GM21423 (cell line): ENCODE data around the gene POU3F2.

Experiments
- ATAC-seq: cut with Tn5 transposase; IDR thresholded peaks from one replicate; pipeline ENCODE4 v1.9.1; 2021; ENCODE audit warnings: mild to moderate bottlenecking, moderate library complexity; ENCODE audit not compliant: unreplicated experiment

Gene POU3F2

DNA sequence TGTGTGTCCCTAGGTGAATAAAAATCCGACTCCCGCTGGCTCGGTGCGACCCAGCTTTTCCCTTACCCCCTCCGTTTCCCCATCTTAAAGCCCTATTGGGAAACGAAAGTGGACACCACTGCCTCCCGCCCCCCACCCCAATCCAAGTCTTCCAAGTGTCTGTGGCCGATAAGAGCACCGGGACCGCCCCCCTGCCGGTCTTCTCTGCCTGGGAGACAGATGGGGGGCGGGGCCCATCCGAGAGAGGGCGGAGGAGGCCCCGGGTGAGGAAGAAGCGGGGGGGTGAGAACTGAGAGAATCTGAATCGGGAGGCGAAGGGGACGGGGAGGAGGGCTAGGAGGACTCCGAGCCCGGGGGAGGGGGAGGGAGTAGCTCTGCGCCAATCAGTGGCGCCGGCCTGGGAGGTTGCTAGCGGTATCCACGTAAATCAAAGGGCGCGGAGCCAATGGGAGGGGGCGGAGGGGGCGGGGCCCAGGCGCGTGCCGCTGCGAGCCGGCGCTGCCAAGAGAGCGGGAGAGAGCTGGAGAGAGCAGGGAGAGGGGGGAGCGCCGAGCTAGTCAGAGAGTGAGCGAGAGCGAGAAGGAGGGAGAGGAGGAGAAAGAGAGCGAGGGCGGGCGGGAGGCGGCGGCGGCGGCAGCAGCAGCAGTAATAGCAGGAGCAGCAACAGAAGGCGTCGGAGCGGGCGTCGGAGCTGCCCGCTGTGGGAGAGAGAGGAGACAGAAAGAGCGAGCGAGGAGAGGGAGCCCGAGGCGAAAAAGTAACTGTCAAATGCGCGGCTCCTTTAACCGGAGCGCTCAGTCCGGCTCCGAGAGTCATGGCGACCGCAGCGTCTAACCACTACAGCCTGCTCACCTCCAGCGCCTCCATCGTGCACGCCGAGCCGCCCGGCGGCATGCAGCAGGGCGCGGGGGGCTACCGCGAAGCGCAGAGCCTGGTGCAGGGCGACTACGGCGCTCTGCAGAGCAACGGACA is at the start of gene POU3F2:
Gene POU3F2 (plus strand): TSS at position 515 of the 972 bp plus-strand sequence. CDS start 300 bp downstream, at position 815.
- ATAC-seq = peak; percentile 69

DNA sequence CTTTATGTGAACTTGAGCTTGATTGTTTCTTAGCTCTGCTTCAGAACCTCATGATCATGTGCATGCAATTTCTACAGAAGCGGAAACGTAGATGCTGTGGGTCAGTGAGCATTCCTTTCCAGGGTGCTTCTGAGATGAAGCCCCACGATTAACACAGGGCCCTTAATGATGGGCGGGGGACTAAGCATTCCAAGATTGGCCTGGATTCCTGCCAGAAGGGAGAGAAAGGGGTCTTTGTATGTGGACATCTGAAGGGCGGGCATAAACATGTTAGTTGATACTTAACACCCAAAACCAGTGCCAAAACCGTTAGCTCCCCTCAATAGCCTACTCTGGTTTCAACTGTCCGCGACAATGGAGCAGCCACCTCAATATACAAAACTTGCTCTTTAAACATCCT is 46.9 kb upstream of the POU3F2 start:
- ATAC-seq = no peak

GRCh38 chr6:98787961-98788360 is 46.4 kb upstream of the POU3F2 start:
- no peak for ATAC-seq

DNA sequence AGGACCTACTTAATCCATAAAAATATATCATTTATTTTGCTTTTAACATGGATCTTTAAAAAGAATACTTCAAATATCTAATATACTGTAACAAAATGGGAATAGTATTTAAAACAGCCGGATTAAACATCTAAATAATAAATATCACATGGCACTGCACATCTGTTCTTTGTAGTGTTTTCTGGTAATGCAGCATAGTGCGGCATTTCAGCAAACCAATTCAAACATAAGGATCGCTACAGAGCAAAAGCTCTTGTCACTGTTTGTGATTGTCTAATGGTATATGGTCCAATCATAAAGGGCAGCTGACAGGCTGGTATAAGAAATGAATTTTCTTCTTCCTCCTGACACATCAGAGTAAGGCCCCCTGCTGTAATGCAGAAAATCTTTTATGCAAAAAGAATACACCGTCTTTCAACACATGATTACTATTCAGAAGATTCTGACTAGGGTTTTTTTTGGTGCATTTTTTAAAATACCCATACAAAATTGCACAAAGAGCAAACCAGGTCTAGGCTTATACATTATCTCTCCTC is 40.0 kb upstream of the POU3F2 start:
- no peak for ATAC-seq

GRCh38 chr6:98797217-98797994 is 37.0 kb upstream of the POU3F2 start:
- no peak for ATAC-seq

DNA sequence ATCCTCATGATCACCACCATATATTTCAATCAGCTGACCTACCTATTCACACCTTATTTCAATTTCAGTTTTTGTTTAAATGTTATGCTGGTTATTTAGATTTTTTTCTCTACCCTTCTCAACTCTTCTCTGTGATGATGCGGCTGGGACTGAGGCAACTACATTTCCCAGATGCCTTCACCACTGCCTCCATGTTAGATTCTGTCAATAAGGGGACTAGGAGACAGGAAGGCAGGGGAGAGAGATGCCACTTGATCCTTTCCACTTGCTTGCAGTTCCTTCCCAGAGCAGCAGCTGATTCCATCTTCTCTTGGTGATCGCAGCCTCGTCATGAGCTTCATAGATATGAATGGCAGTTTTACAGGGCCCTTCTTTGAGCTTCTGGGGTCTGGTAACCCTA is 33.5 kb upstream of the POU3F2 start:
- ATAC-seq = no peak

- no peak for ATAC-seq
These were observed 25.7 kb upstream of the POU3F2 start for GRCh38 chr6:98808541-98809210.

- ATAC-seq = no peak
These were observed 22.2 kb upstream of the POU3F2 start for GRCh38 chr6:98812220-98812619.

GRCh38 chr6:98816799-98817198 is 17.6 kb upstream of the POU3F2 start:
- ATAC-seq = no peak

DNA sequence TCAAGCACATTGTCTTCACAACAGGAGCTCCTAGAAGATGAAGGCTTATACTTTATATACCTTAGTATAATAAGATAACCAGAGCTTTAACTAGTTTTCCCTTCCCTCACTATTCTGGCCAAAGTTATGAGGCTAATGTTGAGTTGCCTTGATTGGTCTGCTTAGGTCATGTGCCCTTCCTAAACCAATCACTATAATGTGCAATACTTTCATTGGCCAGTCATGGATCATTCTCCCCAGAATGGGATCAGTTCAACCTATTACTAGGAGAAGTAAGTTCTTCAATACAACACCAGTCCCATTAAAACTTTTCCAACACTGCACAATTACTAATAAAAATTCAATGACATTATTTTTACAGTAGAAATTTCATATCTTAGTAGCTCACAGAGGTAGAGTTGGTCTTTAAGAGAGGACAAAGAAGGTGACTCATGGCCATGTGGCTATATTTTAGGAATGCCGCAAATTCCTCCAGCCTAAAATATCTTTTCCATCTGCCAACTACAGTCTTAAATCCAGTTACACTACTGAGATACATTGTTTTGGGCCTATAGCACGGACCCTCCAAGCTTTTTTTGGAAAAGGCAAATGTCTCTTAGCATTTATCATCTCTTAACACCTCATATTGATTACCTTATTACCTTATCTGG is 12.5 kb upstream of the POU3F2 start:
- no peak for ATAC-seq

- ATAC-seq = no peak
These were observed 10.8 kb upstream of the POU3F2 start for GRCh38 chr6:98823428-98824161.

DNA sequence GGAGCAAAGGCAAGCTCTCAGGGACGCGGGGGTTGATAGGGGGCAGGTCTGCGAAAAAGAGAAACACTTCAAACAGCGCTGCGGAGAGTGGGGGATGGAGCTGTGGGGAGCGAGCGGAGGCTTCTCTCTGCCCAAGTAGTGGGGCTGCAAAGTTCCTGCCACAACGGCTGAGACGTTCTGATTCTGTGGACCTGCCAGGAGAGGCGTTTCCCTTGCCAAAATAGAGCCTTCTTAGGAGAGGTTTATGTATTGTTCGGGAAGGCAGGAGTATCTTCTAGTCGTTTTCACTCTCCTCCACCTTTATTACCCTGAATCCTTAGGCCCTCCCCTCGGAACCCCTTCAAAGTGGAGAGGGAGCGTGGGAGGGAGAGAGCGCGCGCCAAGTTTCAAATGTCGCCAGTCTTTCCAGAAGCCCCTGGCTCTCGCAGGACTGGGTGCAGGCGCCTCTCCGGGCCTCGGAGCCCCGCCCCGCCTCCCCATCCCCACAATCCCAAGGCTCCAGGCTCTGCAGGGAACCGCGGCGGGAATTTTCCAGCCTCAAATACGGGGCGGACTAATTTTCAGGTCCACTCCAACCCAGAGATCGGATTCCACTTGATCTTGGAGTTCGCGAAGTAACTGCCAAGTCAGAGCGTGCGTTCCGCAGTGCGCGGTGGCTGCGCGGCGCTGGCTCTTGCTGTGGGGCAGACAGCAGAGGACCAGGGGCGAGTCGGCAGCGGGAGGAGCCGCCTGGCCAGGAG is 10.0 kb upstream of the POU3F2 start:
- ATAC-seq = no peak

- ATAC-seq = no peak
These were observed 9.3 kb upstream of the POU3F2 start for GRCh38 chr6:98824902-98825599.

GRCh38 chr6:98825600-98826230 is 8.7 kb upstream of the POU3F2 start:
- no peak for ATAC-seq

GRCh38 chr6:98827295-98828159 is 6.8 kb upstream of the POU3F2 start:
- no peak for ATAC-seq

GRCh38 chr6:98828211-98828788 is 6.1 kb upstream of the POU3F2 start:
- ATAC-seq = no peak

- ATAC-seq = no peak
These were observed 5.4 kb upstream of the POU3F2 start for GRCh38 chr6:98828941-98829411.
